Loucy (cell line): Measurements from ENCODE around the gene OSBPL9.

Experiments
- H2AFZ ChIP-seq: fragments of 200-600 bp; sonication (generic); 2 replicates; pipeline ENCODE4 v1.6.0; 2016; ENCODE audit warnings: antibody characterized with exemption, mild to moderate bottlenecking, low read length, moderate library complexity
- H3F3A ChIP-seq: fragments of 200-600 bp; 2 replicates; pipeline ENCODE4 v1.6.0; 2016; ENCODE audit warnings: antibody characterized with exemption, low read depth, mild to moderate bottlenecking
- H3K27me3 ChIP-seq: fragments of 200-600 bp; sonication (generic); 2 replicates; pipeline ENCODE4 v1.6.1; 2014; ENCODE audit warnings: low read length, mild to moderate bottlenecking; ENCODE audit not compliant: insufficient read depth, poor library complexity, severe bottlenecking
- H3K36me3 ChIP-seq: fragments of 200-600 bp; sonication (generic); 2 replicates; pipeline ENCODE4 v1.6.1; 2016; ENCODE audit warnings: low read length; ENCODE audit not compliant: insufficient read depth
- H3K4me1 ChIP-seq: fragments of 200-600 bp; sonication (generic); 2 replicates; pipeline ENCODE4 v1.5.1; 2014; ENCODE audit warnings: low read length, mild to moderate bottlenecking; ENCODE audit not compliant: insufficient read depth, poor library complexity, severe bottlenecking
- H3K4me2 ChIP-seq: fragments of 200-600 bp; sonication (generic); 2 replicates; pipeline ENCODE4 v1.6.0; 2014; ENCODE audit warnings: antibody characterized with exemption, low read length, low read depth, mild to moderate bottlenecking; ENCODE audit not compliant: poor library complexity, severe bottlenecking
- H3K4me3 ChIP-seq: fragments of 200-600 bp; sonication (generic); 2 replicates; pipeline ENCODE4 v1.5.1; 2014; ENCODE audit warnings: low read length, mild to moderate bottlenecking, mixed read lengths; ENCODE audit not compliant: poor library complexity, severe bottlenecking
- H3K79me2 ChIP-seq: fragments of 200-600 bp; sonication (generic); 2 replicates; pipeline ENCODE4 v1.6.1; 2014; ENCODE audit warnings: low read length; ENCODE audit not compliant: insufficient read depth
- H3K9ac ChIP-seq: fragments of 200-600 bp; sonication (generic); 2 replicates; pipeline ENCODE4 v1.6.0; 2014; ENCODE audit warnings: mild to moderate bottlenecking, low read depth, low read length, moderate library complexity; ENCODE audit not compliant: poor library complexity, severe bottlenecking
- H3K9me2 ChIP-seq: fragments of 200-600 bp; sonication (generic); replicated peaks from 2 replicates; pipeline ENCODE4 v1.6.1; 2016; ENCODE audit warnings: low read depth, low read length, mixed read lengths
- H3K9me3 ChIP-seq: fragments of 200-600 bp; sonication (generic); 2 replicates; pipeline ENCODE4 v1.6.1; 2014; ENCODE audit warnings: mild to moderate bottlenecking, antibody characterized with exemption, low read length, low read depth; ENCODE audit not compliant: insufficient read depth
- H4K20me1 ChIP-seq: fragments of 200-600 bp; sonication (generic); 2 replicates; pipeline ENCODE4 v1.6.0; 2014; ENCODE audit warnings: antibody characterized with exemption, low read length, mild to moderate bottlenecking; ENCODE audit not compliant: insufficient read depth, poor library complexity, severe bottlenecking
- CTCF ChIP-seq: fragments of 200-600 bp; sonication (generic); conservative IDR thresholded peaks from 2 replicates; pipeline ENCODE4 v1.5.1; 2014; ENCODE audit warnings: mild to moderate bottlenecking, antibody characterized with exemption, low read length
- EZH2phosphoT487 ChIP-seq: fragments of 200-600 bp; IDR thresholded peaks from 2 replicates; pipeline ENCODE4 v1.6.1; 2018; ENCODE audit warnings: antibody characterized with exemption, mild to moderate bottlenecking, moderate library complexity, borderline replicate concordance

OSBPL9 gene

GRCh38 chr1:51636764-51637522, 20.1 kb downstream of the OSBPL9 start:
- Histone ChIP-seq H4K20me1 (peaks cover 18% of the 10 kb centered on the region), H3K27me3 (no peaks in the 10 kb centered on the region), H3K4me1 (peaks cover 9% of the 10 kb centered on the region), H2AFZ (no peak overlapping the region), H3K4me3 (no peak overlapping the region), H3K4me2 (no peak overlapping the region), H3K9ac (no peak overlapping the region), H3K79me2 (peaks cover 70% of the 10 kb centered on the region), H3K9me2 (no peaks in the 10 kb centered on the region), H3F3A (no peaks in the 10 kb centered on the region), H3K9me3 (no peaks in the 10 kb centered on the region), H3K36me3 (no peaks in the 10 kb centered on the region)
- TF ChIP-seq EZH2phosphoT487 (no peak), CTCF (no peak)

GRCh38 chr1:51638350-51638749, 21.5 kb downstream of the OSBPL9 start:
- H3K4me1 ChIP-seq: peaks cover 9% of the 10 kb centered on the region

GRCh38 chr1:51639694-51640093, 22.8 kb downstream of the OSBPL9 start:
- Histone ChIP-seq H3K9me3 (no peaks in the 10 kb centered on the region), H3K9me2 (no peaks in the 10 kb centered on the region), H3K27me3 (no peaks in the 10 kb centered on the region), H3F3A (no peaks in the 10 kb centered on the region), H3K4me2 (no peak overlapping the region), H2AFZ (no peak overlapping the region), H3K79me2 (peaks cover 71% of the 10 kb centered on the region), H3K4me1 (peaks cover 9% of the 10 kb centered on the region), H4K20me1 (peaks cover 18% of the 10 kb centered on the region), H3K4me3 (no peak overlapping the region), H3K9ac (no peak overlapping the region), H3K36me3 (no peaks in the 10 kb centered on the region)
- TF ChIP-seq EZH2phosphoT487 (no peak), CTCF (no peak)

More at GRCh38 chr1:51638350-51638749, 21.5 kb downstream of the OSBPL9 start:
- no peaks in the 10 kb centered on the region for H3K9me2 ChIP-seq
- H3K27me3 ChIP-seq: no peaks in the 10 kb centered on the region
- peaks cover 18% of the 10 kb centered on the region for H4K20me1 ChIP-seq
- no peak overlapping the region for H3K4me2 ChIP-seq
- TF ChIP-seq CTCF: no peak
- no peak for TF ChIP-seq EZH2phosphoT487
- H2AFZ ChIP-seq: no peak overlapping the region
- peaks cover 74% of the 10 kb centered on the region for H3K79me2 ChIP-seq
- H3K9ac ChIP-seq: no peak overlapping the region
- H3K4me3 ChIP-seq: no peak overlapping the region
- no peaks in the 10 kb centered on the region for H3F3A ChIP-seq
- H3K9me3 ChIP-seq: no peaks in the 10 kb centered on the region
- H3K36me3 ChIP-seq: no peaks in the 10 kb centered on the region
